ENCODE results near the gene GRAMD1B. TPM values are rescaled to one million over a fixed set of nuclear protein-coding genes. Genes with fewer than 3 reads are reported as not detected.
A peak's percentile ranks its signal among the peaks of the same experiment; 100 is the strongest.

The GRAMD1B gene
- total and polyA plus RNA-seq, 8 donors, result 3.3 to 7.4 (median 4.8) TPM

GRCh38 chr11:123580557-123581275 is 150.6 kb downstream of the GRAMD1B start:
- TF ChIP-seq CTCF (IDR thresholded peaks at IDR 0.05), result peak; percentile 90 to 96
- intact Hi-C loops (cut with DNase I), result loop anchor here in 1 of 2 donors (10.0 kb wide), 1 partner anchor 124 kb away; no protein-coding TSS in a partner anchor

GRCh38 chr11:123581651-123582399 is 151.8 kb downstream of the GRAMD1B start:
- Histone ChIP-seq H3K27ac (no peak overlapping the region), H3K27me3 (peaks cover 0 to 19% of the 10 kb centered on the region in 2 donors), H3K4me1 (peaks cover 0 to 5% of the 10 kb centered on the region in 2 donors), H3K36me3 (no peaks in the 10 kb centered on the region), H3K9me3 (no peaks in the 10 kb centered on the region), H3K4me3 (no peak overlapping the region)
- DNase-seq (no peak), ATAC-seq (no peak)
- intact Hi-C loops (cut with DNase I), result loop anchor here in 1 of 2 donors (10.0 kb wide), 1 partner anchor 123 kb away; no protein-coding TSS in a partner anchor
- TF ChIP-seq CTCF (IDR thresholded peaks at IDR 0.05), result no peak

More at GRCh38 chr11:123580557-123581275, 150.6 kb downstream of the GRAMD1B start:
- Histone ChIP-seq H3K27ac (no peak overlapping the region), H3K27me3 (peaks cover 0 to 19% of the 10 kb centered on the region in 2 donors), H3K4me3 (no peak overlapping the region), H3K4me1 (peaks cover 0 to 7% of the 10 kb centered on the region in 2 donors), H3K36me3 (no peaks in the 10 kb centered on the region), H3K9me3 (no peaks in the 10 kb centered on the region)
- ATAC-seq, result peak; percentile 96
- peak in 3 of 4 donors; percentile 62 to 93 (median 69) for DNase-seq

GRCh38 chr11:123582992-123583504 is 153.0 kb downstream of the GRAMD1B start:
- intact Hi-C loops (cut with DNase I), result loop anchor here in 1 of 2 donors (10.0 kb wide), 1 partner anchor 122 kb away; no protein-coding TSS in a partner anchor
- TF ChIP-seq CTCF (IDR thresholded peaks at IDR 0.05), result no peak
- no peak for ATAC-seq

GRCh38 chr11:123584186-123584585 is 154.1 kb downstream of the GRAMD1B start:
- DNase-seq (no peak), ATAC-seq (no peak)
- TF ChIP-seq CTCF (IDR thresholded peaks at IDR 0.05), result no peak
- no peaks in the 10 kb centered on the region for H3K36me3 ChIP-seq
- H3K27me3 ChIP-seq, result peaks cover 0 to 19% of the 10 kb centered on the region in 2 donors
- intact Hi-C loops (cut with DNase I), result loop anchor here in 1 of 2 donors (10.0 kb wide), 1 partner anchor 121 kb away; no protein-coding TSS in a partner anchor
- H3K4me3 ChIP-seq, result no peak overlapping the region
- no peaks in the 10 kb centered on the region for H3K9me3 ChIP-seq
- H3K4me1 ChIP-seq, result peaks cover 0 to 3% of the 10 kb centered on the region in 2 donors
- no peak overlapping the region for H3K27ac ChIP-seq

More at GRCh38 chr11:123582992-123583504, 153.0 kb downstream of the GRAMD1B start:
- no peaks in the 10 kb centered on the region for H3K9me3 ChIP-seq
- H3K4me1 ChIP-seq, result peaks cover 0 to 3% of the 10 kb centered on the region in 2 donors
- H3K4me3 ChIP-seq, result no peak overlapping the region
- peaks cover 0 to 19% of the 10 kb centered on the region in 2 donors for H3K27me3 ChIP-seq
- H3K27ac ChIP-seq, result no peak overlapping the region
- no peak for DNase-seq
- no peaks in the 10 kb centered on the region for H3K36me3 ChIP-seq

Measured in left lung (tissue), 10 donors.